Loucy (cell line): Measurements from ENCODE around the gene PPIL3.

Experiments used
- CTCF ChIP-seq: fragments of 200-600 bp; sonication (generic); conservative IDR thresholded peaks from 2 replicates; pipeline ENCODE4 v1.5.1; 2014; ENCODE audit warnings: mild to moderate bottlenecking, antibody characterized with exemption, low read length
- EZH2phosphoT487 ChIP-seq: fragments of 200-600 bp; IDR thresholded peaks from 2 replicates; pipeline ENCODE4 v1.6.1; 2018; ENCODE audit warnings: antibody characterized with exemption, mild to moderate bottlenecking, moderate library complexity, borderline replicate concordance

- TF ChIP-seq CTCF (no peak), EZH2phosphoT487 (no peak)
These were observed 42.2 kb upstream of the PPIL3 start for GRCh38 chr2:200930947-200931626.
